ENCODE results near the gene ARSB.
A peak's percentile ranks its signal among the peaks of the same experiment; 100 is the strongest.

ARSB gene

DNA sequence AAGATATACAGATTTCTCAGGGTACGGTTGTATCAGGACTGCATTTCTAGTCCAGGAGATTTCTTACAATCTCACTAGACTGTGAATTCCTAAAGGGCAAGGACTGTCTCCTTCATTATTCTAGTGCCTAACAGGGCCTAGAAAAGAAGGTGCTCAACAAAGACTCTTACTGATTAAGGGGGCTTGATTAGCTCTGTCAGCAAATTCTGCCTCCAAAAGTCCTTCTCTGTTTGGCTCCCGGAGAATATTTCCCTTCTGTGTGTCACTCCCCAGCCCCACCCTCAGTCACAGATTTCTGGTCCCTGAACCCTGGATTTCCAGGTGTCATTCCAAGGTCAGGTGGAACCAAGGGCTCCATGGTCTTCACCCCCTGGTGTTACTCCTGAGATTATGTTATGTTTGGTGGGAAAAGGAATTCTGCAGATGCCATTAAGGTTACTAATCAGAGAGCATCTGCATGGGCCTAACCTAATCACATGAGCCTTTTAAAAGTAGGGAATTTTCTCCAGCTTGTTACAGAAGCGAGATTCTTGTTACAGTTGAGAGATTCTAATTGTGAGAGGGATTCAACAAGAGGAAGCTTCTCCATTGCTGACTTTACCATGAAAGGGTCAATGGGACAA, 168.9 kb downstream of the ARSB start:
- peaks cover 19 to 43% of the 10 kb centered on the region in 2 donors for H3K36me3 Mint-ChIP-seq
- H3K27ac Mint-ChIP-seq = no peak overlapping the region
- DNase-seq = no peak
- H3K9me3 Mint-ChIP-seq = no peaks in the 10 kb centered on the region
- peaks cover 8 to 9% of the 10 kb centered on the region in 2 donors for H3K4me1 Mint-ChIP-seq
- H3K27me3 Mint-ChIP-seq = no peaks in the 10 kb centered on the region
- no peak overlapping the region for H3K4me3 Mint-ChIP-seq
- no peak for ATAC-seq (replicated peaks)

DNA sequence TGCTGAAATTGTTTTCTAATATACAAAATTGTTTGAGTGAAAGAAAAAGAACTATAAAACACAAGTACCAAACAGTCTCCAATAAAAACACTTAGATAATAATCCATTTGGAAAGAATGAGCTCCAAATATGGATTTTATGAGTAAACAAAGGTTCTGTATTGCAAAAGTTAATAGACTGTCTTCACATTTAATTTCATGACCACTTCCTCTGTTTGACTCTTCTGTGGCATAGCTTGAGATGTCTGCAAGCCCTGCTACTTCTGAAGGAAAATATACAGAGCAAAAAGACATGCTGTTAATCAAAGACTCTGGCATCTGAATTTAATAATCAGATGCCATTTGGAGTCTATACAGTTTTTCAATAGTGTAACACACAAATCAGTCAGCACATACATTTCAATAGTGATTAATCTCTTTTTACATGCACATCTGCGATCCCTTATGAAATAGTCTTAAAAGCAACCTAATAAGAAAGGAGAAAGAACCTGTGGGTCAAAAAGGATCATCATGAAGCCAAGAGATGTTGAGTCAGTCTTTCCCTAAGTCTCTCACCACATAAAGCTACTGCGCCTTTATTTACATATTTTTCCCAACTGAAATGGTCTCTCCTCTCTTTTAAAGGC, 171.1 kb downstream of the ARSB start:
- no peak overlapping the region for H3K27ac Mint-ChIP-seq
- ATAC-seq (replicated peaks) = no peak
- H3K4me3 Mint-ChIP-seq = no peak overlapping the region

DNA sequence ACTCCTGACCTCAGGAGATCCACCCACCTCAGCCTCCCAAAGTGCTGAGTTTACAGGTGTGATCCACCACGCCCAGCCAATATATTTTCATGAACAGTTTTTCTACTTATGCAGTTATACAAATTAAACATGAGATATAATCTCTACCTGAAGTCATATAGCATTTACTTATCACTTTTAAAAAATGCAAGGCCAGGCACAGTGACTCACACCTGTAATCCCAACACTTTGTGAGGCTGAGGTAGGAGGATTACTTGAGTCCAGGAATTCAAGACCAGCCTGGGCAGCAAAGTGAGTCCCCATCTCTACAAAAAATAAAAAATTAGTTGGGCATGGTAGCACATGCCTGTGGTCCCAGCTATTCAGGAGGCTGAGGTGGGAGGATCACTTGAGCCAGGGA, 171.8 kb downstream of the ARSB start:
- Mint-ChIP-seq H3K27ac (no peak overlapping the region), H3K4me3 (no peak overlapping the region), H3K9me3 (no peaks in the 10 kb centered on the region), H3K27me3 (no peaks in the 10 kb centered on the region), H3K4me1 (peaks cover 10 to 12% of the 10 kb centered on the region in 2 donors), H3K36me3 (peaks cover 13 to 36% of the 10 kb centered on the region in 2 donors)
- no peak for ATAC-seq (replicated peaks)
- DNase-seq = no peak

More for the DNA sequence above, 171.1 kb downstream of the ARSB start:
- Mint-ChIP-seq H3K4me1 (peaks cover 11 to 12% of the 10 kb centered on the region in 2 donors), H3K9me3 (no peaks in the 10 kb centered on the region), H3K27me3 (no peaks in the 10 kb centered on the region), H3K36me3 (peaks cover 15 to 36% of the 10 kb centered on the region in 2 donors)
- no peak for DNase-seq

DNA sequence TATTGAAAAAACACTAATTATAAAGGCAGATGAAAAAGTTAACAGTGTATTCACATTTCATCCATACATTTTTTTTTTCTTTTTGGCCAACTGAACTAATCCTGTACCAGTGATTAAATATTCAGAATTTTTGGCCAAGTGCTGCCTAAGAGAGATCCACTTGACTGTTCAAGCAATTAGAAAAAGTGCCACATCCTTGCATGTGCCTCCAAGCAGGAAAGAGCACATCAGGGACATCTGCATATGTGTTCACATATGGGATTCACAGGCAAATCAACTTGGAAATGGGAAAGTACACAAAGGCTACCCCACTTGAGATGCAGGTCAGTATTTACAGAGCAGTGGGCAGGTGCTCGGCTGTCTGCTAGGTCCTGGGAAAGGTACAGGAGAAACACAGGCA, 173.2 kb downstream of the ARSB start:
- DNase-seq (no peak), ATAC-seq (replicated peaks) (no peak)
- no peaks in the 10 kb centered on the region for H3K27me3 Mint-ChIP-seq
- no peak overlapping the region for H3K4me3 Mint-ChIP-seq
- H3K36me3 Mint-ChIP-seq = peaks cover 12 to 28% of the 10 kb centered on the region in 2 donors
- no peaks in the 10 kb centered on the region for H3K9me3 Mint-ChIP-seq
- peak overlapping the region; percentile 16 for H3K27ac Mint-ChIP-seq
- H3K4me1 Mint-ChIP-seq = peaks cover 10 to 12% of the 10 kb centered on the region in 2 donors

DNA sequence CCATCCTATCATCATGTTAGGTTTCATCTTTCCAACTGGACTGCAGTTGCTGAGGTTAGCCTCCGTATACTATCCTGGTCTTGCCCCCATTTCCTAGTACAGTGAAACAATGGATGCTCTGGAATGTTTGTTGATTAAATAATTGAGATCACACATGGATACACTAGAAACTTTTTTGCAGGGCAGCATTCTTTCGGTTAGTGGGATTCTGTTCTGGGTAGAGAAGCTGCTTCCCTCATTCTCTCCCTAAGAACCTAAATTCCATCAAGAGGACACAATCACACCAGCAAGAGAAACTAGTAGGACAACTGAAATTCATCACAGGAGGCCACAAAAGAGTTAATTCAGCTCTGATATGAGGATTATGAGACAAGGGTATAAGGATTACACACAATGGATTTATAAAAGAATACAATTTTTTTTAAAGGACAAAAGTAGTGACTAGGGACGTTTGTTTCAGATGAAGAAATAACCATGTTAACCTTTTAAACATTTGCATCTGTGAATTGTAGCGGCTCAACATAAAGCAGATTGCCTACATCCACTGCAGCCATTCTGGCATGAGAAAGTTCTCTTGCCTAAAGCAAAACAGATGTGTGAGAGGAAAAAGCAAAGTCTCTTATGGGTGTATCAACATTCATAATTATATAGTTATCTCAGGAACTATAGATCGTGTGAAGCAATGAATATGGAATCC, 173.8 kb downstream of the ARSB start:
- H3K27ac Mint-ChIP-seq = no peak overlapping the region
- no peaks in the 10 kb centered on the region for H3K27me3 Mint-ChIP-seq
- ATAC-seq (replicated peaks) (no peak), DNase-seq (no peak)
- H3K4me1 Mint-ChIP-seq = peaks cover 10 to 12% of the 10 kb centered on the region in 2 donors
- H3K4me3 Mint-ChIP-seq = no peak overlapping the region
- H3K9me3 Mint-ChIP-seq = no peaks in the 10 kb centered on the region
- H3K36me3 Mint-ChIP-seq = peaks cover 16 to 29% of the 10 kb centered on the region in 2 donors

DNA sequence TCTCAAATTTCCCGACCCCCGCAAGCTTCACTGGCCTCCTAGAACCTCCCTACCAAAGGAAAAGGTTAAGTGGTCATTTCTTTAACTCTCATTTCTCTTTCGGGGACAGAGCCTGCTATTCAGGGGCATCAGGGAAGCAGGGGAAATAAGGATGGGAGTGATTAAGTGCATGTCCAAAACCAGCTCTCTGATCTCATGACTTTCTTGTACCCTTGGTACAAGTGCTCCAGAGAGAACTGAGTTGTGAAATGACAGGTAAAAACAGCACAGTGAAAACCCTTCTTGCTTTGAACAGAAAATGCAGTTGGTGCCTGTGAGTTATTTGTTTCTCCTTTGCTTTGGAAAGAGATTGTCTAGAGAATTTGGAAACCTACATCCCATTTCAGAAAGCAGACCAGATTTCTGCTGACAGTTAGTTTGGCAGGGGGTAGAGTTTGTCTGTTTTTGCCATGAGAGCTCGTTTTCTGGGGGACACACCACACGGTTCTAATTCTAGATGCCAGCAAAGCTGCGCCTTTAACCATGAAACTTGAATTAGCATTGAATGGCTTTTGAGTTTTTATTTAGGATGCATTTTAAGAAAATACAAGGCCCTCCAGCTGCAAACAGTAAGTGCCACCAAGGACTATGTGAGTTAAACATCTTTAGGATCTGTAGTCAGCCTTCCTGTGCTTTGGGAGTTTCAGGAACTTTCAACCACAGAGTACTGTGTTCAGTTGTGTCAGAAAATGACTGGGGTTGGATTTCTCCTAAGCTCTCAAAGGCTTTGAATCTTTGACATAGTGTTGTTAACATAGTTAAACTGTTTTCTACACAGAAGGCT, 174.8 kb downstream of the ARSB start:
- ATAC-seq (replicated peaks) (no peak), DNase-seq (no peak)
- H3K27ac Mint-ChIP-seq = peak overlapping the region; percentile 20
- H3K9me3 Mint-ChIP-seq = no peaks in the 10 kb centered on the region
- H3K36me3 Mint-ChIP-seq = peaks cover 15 to 25% of the 10 kb centered on the region in 2 donors
- no peaks in the 10 kb centered on the region for H3K27me3 Mint-ChIP-seq
- H3K4me3 Mint-ChIP-seq = no peak overlapping the region
- H3K4me1 Mint-ChIP-seq = peaks cover 10 to 12% of the 10 kb centered on the region in 2 donors

DNA sequence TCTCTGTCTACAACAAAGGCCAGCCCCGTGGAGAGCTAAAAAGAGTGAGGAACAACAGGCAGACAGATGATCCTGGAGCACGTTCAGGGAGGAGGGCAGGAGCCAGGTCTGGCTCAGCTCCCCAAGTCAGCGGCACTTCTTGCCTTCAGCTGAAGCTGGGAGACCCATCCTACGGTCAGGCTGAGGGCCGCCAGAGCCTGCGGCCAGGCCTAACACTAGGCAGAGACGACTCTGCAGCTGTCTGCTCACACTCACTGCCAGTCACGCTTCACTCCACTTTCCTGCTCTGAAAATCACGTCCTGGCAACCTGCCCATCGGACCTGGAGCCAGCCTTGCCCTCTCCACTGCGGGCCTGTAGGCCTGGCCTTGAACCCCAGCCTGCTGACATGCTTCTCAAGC, 175.7 kb downstream of the ARSB start:
- H3K27ac Mint-ChIP-seq = no peak overlapping the region
- no peak for DNase-seq
- H3K36me3 Mint-ChIP-seq = peaks cover 6 to 22% of the 10 kb centered on the region in 2 donors
- no peak overlapping the region for H3K4me3 Mint-ChIP-seq
- H3K4me1 Mint-ChIP-seq = peaks cover 10 to 18% of the 10 kb centered on the region in 2 donors
- no peaks in the 10 kb centered on the region for H3K9me3 Mint-ChIP-seq
- H3K27me3 Mint-ChIP-seq = no peaks in the 10 kb centered on the region
- ATAC-seq (replicated peaks) = no peak

DNA sequence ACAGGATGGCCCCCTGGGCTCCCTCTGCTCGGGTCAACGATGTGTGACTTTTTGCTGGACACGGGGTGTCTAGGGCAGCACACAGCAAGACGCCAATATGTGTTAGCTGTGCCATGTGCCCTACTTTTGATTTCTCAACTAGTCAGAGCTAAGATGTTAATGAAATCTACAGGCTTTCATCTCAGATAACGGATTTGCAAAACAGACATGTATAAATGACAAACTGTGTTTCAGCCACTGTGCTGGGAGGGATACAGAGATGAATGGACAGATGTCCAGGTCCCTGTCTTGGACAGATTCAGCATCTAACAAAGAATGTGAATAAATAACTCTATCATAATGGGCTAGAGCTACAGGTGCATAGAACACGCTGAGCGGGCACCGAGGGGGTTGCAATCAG, 176.3 kb downstream of the ARSB start:
- Mint-ChIP-seq H3K27me3 (no peaks in the 10 kb centered on the region), H3K4me3 (no peak overlapping the region), H3K9me3 (no peaks in the 10 kb centered on the region), H3K36me3 (peaks cover 6 to 23% of the 10 kb centered on the region in 2 donors), H3K4me1 (peaks cover 11 to 22% of the 10 kb centered on the region in 2 donors), H3K27ac (no peak overlapping the region)
- ATAC-seq (replicated peaks) (no peak), DNase-seq (no peak)

DNA sequence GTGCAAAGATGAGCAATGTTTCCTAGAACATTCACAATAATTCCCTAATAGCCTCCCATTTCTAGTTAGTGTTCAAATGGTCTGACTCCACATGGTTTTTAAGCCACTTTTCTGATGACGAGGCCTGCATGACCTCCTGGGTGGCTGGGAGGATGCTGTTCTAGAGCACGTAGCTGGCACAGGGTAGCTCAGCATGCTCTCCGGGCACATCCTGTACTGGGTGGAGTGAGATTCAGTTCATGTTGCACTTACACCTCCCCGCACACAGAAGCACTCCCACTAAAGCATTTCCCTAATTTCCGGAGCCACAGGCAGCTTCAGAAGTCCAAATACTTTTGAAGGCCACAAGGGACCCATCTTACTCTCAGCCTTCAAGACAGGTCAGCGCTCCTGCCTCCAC, 176.7 kb downstream of the ARSB start:
- ATAC-seq (replicated peaks) (no peak), DNase-seq (no peak)
- Mint-ChIP-seq H3K27me3 (no peaks in the 10 kb centered on the region), H3K9me3 (no peaks in the 10 kb centered on the region), H3K4me1 (peaks cover 11 to 24% of the 10 kb centered on the region in 2 donors), H3K27ac (no peak overlapping the region), H3K4me3 (no peak overlapping the region), H3K36me3 (peaks cover 6 to 23% of the 10 kb centered on the region in 2 donors)

DNA sequence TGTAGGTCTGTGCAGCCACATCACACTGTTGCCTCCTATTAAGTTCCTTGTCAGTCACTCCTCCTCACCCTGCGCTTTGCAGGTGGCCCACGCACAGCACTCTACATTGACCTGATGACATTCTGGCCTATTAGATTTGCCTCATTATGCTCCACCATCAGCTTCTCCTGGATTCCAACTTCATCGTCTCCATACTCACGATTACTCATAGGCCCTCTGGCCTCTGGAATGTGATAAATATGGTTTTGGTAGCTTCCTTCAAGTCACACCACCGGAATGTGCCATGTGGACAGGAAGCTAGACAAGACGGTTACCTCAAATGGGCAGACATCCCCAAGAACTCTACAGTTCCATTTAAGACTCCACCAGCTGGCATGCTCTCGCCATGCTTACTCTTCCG, 178.6 kb downstream of the ARSB start:
- no peak overlapping the region for H3K4me3 Mint-ChIP-seq
- DNase-seq = no peak
- ATAC-seq (replicated peaks) = no peak
- no peaks in the 10 kb centered on the region for H3K27me3 Mint-ChIP-seq
- peaks cover 4 to 6% of the 10 kb centered on the region in 2 donors for H3K9me3 Mint-ChIP-seq
- H3K36me3 Mint-ChIP-seq = peaks cover 11 to 32% of the 10 kb centered on the region in 2 donors
- peaks cover 9 to 29% of the 10 kb centered on the region in 2 donors for H3K4me1 Mint-ChIP-seq
- no peak overlapping the region for H3K27ac Mint-ChIP-seq

DNA sequence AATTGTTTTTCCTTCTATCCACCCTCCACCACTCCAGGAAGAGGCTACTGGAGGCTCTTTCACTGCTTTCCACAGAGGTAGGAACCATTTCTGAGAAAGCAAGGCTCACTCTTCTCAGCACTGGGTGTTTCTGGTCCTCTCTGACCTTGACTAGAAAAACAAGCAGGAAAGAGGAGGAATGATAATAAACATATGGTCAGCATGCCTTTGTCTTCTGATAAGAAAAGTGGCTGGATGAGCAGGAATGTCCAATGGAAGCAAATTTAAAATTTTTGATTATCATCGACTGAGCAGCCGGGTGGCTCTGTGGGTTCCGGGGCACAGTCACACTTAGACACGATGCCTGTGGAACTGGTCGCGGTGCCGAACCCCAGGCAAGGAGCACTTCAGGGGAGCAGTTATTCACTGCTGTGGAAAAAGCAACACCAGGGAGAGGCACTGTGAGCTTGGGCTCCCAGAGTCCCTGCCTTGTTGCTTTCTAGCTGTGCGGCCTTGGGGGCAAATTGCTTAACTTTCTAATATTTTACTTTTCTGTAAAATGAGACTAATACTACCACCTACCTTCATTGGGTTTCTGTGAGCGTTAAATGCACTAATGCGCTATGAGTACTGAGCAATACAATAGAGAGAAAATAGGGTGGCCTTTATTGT, 179.5 kb downstream of the ARSB start:
- H3K4me1 Mint-ChIP-seq = peaks cover 9 to 23% of the 10 kb centered on the region in 2 donors
- no peaks in the 10 kb centered on the region for H3K27me3 Mint-ChIP-seq
- no peak overlapping the region for H3K27ac Mint-ChIP-seq
- H3K4me3 Mint-ChIP-seq = no peak overlapping the region
- ATAC-seq (replicated peaks) = no peak
- peaks cover 11 to 14% of the 10 kb centered on the region in 2 donors for H3K9me3 Mint-ChIP-seq
- peaks cover 19 to 42% of the 10 kb centered on the region in 2 donors for H3K36me3 Mint-ChIP-seq
- DNase-seq = no peak

DNA sequence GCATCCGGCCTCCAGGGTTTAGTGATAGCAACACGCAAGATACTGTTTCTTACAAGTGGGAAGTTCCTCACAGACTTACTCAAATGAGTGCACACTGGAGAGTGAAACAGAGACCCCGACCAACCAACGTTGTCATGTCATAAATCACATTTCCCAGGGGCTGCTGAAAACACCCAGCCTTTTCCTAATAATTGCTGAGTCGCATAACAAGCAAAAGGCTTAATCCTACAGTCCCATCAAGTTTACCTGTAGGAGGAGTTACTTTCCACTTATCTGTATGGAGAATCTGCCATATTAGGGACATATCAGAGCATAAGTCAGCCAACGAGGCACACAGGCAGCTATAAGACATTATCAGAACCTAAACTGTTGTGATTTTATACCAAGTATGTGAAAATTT, 180.1 kb downstream of the ARSB start:
- Mint-ChIP-seq H3K27me3 (no peaks in the 10 kb centered on the region), H3K4me1 (peaks cover 9 to 23% of the 10 kb centered on the region in 2 donors), H3K4me3 (no peak overlapping the region), H3K27ac (no peak overlapping the region), H3K36me3 (peaks cover 23 to 44% of the 10 kb centered on the region in 2 donors), H3K9me3 (peaks cover 12 to 16% of the 10 kb centered on the region in 2 donors)
- ATAC-seq (replicated peaks) (no peak), DNase-seq (no peak)

DNA sequence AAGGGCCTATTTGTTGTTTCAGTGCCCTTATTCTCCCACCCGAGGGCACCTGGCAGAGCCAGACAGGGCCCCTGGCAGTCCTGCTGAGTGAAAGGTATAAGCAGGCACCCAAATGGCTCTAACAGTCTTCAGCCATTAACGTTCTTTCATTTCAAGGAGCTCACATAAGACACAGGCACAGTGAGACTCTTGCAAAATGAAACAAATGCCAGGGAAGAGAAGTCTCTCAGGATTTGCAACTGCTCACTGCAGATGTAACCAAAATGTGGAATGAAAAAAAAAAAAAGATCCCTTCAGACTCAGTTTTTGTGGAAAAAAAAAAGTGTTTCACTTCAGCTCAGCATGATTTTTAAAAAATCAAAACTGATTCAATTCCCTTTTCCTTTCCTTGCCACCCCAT, 181.2 kb downstream of the ARSB start:
- H3K27ac Mint-ChIP-seq = no peak overlapping the region
- peaks cover 29 to 49% of the 10 kb centered on the region in 2 donors for H3K36me3 Mint-ChIP-seq
- no peaks in the 10 kb centered on the region for H3K27me3 Mint-ChIP-seq
- no peak overlapping the region for H3K4me3 Mint-ChIP-seq
- ATAC-seq (replicated peaks) = no peak
- peaks cover 8 to 31% of the 10 kb centered on the region in 2 donors for H3K4me1 Mint-ChIP-seq
- H3K9me3 Mint-ChIP-seq = peaks cover 12 to 16% of the 10 kb centered on the region in 2 donors
- no peak for DNase-seq

DNA sequence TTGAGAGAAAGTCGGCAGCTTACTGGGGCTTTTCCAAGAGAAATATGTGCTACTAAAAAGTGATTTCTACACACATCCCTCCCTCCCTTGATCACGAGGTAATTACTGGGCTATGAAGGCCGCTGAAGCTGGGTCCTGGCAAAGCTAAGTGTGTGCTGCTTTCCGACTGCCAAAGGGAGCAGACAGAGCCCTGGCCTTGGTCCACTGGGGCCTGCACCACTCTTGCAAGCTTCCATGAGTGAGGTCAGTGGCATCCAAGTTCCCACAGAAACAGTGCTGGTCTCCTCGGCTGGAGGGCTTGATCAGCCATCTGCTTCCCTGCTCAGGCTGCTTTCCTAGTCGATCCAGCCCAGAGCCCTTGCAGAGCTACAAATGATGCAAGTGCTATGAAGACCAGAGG, 181.8 kb downstream of the ARSB start:
- Mint-ChIP-seq H3K27ac (no peak overlapping the region), H3K27me3 (no peaks in the 10 kb centered on the region), H3K4me3 (no peak overlapping the region), H3K4me1 (peaks cover 8 to 31% of the 10 kb centered on the region in 2 donors), H3K9me3 (peaks cover 12 to 16% of the 10 kb centered on the region in 2 donors), H3K36me3 (peaks cover 29 to 48% of the 10 kb centered on the region in 2 donors)
- no peak for DNase-seq
- ATAC-seq (replicated peaks) = no peak
